Bronchial epithelial cell (primary cell): ENCODE results near the gene LEF1. TPM values are rescaled to one million over a fixed set of nuclear protein-coding genes. Genes with fewer than 3 reads are reported as not detected.

Experiments
- DNase-seq: peaks from one replicate; pipeline ENCODE4 v3.0.0-alpha.2; 2010; ENCODE audit warnings: low read depth
- FAIRE-seq: peaks from 2 replicates; lab custom pipeline; 2011; peaks lifted over from hg19 to GRCh38; lab: Jason Lieb, UNC
- H3K27me3 ChIP-seq: 2 replicates; pipeline ENCODE4 v1.5.1; 2011; ENCODE audit warnings: low read length; ENCODE audit not compliant: control insufficient read depth, insufficient read depth
- H3K36me3 ChIP-seq: 2 replicates; pipeline ENCODE4 v1.5.1; 2011; ENCODE audit warnings: low read length; ENCODE audit not compliant: control insufficient read depth, insufficient read depth
- H3K4me3 ChIP-seq: 2 replicates; pipeline ENCODE4 v1.5.1; 2011; ENCODE audit warnings: mild to moderate bottlenecking, low read depth, low read length, control low read depth
- total RNA-seq: library from RNA; depleted of rRNA; stranded (reverse); fragments of >200 nt; gene quantifications from 2 replicates; pipeline ENCODE4 v1.2.1, GENCODE V29; 2014
- TF ChIP-seq, protein P1 (sequence below): IDR thresholded peaks from 2 replicates; pipeline ENCODE4 v1.5.1; 2011; ENCODE audit warnings: mild to moderate bottlenecking, moderate library complexity, low read length, control low read depth, inconsistent platforms; ENCODE audit not compliant: insufficient read depth, severe bottlenecking

LEF1 gene
- total RNA-seq, 1 donor from 2014 or later: not detected

DNA sequence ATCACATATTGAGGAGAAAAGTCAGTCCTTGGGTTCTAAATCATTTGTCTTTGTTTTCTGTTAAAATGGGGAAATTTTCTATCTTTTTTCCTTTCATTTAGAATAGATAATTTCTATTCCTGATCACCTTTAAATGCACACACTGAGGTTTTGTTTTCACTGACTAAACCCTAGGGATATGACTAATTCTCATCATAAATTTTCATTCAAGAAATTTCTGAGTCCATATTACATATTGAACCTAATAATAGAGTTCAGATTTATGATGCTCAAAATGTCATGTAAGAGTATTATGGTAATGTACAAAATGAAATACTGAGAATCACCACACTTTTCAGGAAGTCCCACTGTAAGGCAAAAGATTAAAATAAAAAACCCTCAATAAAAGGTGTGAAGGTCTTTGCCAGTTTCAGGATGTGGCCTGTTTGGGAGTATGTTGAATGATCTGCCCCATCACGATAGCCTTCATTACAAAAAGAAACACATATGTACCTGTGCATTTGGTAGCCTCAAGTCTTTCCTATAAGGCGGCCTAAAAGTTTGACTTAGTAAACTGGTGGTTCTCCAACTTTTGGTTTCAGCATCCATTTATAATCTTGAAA, 49.4 kb downstream of the LEF1 start:
- no peak overlapping the region for H3K4me3 ChIP-seq
- H3K36me3 ChIP-seq: no peaks in the 10 kb centered on the region
- FAIRE-seq (no peak), DNase-seq (no peak)
- no peaks in the 10 kb centered on the region for H3K27me3 ChIP-seq
- TF ChIP-seq, protein P1, sequence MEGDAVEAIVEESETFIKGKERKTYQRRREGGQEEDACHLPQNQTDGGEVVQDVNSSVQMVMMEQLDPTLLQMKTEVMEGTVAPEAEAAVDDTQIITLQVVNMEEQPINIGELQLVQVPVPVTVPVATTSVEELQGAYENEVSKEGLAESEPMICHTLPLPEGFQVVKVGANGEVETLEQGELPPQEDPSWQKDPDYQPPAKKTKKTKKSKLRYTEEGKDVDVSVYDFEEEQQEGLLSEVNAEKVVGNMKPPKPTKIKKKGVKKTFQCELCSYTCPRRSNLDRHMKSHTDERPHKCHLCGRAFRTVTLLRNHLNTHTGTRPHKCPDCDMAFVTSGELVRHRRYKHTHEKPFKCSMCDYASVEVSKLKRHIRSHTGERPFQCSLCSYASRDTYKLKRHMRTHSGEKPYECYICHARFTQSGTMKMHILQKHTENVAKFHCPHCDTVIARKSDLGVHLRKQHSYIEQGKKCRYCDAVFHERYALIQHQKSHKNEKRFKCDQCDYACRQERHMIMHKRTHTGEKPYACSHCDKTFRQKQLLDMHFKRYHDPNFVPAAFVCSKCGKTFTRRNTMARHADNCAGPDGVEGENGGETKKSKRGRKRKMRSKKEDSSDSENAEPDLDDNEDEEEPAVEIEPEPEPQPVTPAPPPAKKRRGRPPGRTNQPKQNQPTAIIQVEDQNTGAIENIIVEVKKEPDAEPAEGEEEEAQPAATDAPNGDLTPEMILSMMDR: no peak

DNA sequence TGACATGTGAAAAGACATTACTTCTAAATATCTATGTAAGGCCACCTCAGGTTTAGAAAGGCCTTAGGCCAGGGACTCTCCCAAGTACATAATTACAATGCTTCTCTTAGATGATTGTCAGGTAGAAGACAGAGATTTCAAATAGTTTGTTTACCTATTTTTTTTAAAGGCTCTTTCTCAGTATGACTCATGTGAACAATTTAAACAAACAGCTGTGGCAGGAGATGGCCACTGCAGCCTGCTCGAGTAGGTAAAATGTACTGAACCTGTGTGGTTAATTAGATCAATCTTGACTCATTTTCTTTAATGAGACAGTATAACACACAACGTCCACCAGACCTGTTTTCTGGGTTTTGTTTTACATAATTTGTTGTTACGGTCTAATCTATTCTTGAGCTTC, 50.2 kb downstream of the LEF1 start:
- Histone ChIP-seq H3K27me3 (no peaks in the 10 kb centered on the region), H3K36me3 (no peaks in the 10 kb centered on the region), H3K4me3 (no peak overlapping the region)
- FAIRE-seq (no peak), DNase-seq (peak; percentile 75)
- TF ChIP-seq, protein P1: no peak

DNA sequence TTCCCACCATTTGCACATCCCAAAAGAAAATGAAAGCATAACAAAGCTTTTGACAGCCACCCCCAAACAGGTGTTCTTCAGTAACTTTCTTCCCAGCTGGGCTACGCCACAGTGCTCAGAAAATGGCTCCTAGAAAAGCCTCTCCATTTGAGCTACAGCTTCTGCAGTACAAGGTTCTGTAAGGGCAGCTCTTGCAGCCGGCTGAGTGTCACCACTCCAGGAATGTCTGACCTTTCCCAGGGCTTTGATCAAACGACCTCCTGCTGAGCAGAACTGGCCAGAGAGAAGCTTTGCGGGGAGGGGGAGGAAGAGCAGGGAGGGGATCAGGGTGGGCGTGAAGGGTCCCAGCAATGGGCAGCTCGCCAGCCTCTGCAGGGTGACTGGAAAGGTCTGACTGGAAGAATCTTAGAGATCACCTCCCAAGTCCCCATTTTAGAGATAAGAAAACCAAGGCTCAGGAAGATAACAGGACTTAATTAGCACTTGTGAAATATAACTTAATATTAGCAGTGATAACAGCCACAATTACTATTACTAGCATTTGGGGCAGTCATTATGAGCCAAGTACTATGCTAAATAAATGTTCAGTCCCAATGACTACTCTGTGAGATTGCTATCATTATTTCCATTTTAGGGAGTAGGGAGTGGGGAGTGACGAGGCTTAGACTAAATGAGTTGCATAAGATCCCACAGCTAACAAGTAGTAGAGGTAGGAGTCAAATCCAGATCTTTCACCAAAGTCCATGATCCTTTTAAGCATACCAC, 51.1 kb downstream of the LEF1 start:
- Histone ChIP-seq H3K4me3 (no peak overlapping the region), H3K27me3 (no peaks in the 10 kb centered on the region), H3K36me3 (no peaks in the 10 kb centered on the region)
- no peak for DNase-seq
- no peak for FAIRE-seq
- TF ChIP-seq, protein P1: no peak

DNA sequence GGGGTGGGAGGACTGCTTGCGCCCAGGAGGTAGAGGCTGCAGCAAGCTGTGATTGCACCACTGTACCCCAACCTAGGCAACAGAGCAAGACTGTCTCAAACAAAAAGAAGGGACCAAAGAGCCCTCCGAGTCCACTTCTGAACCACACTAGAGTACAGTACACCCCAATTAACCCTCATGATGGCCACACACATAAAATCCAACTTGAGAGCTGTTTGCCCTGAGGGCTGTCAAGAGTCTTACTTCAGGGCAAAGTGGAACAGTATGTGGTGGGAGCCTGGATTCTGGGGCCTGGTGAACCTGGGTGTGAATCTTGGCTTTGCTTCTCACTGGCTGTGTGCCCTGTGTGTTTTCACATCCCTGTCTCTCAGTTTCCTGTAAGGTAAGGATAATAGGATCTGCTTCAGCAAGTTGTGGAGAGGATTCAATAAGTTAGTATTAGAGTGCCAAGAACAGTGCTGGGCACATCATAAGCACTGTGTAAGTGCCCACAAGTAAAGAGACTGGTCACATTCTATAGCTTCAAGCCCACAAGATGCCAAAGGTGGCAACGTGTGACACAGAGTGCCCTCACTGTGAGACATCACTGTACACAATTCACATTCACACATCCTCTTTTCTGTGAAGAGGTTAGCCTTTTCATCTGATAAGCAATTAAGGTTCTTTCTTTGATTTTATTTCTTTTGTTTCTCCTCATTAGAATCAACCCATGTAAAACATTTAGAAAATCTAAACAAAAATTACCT, 52.1 kb downstream of the LEF1 start:
- no peaks in the 10 kb centered on the region for H3K36me3 ChIP-seq
- H3K4me3 ChIP-seq: no peak overlapping the region
- no peak for FAIRE-seq
- TF ChIP-seq, protein P1: no peak
- DNase-seq: no peak
- H3K27me3 ChIP-seq: no peaks in the 10 kb centered on the region

DNA sequence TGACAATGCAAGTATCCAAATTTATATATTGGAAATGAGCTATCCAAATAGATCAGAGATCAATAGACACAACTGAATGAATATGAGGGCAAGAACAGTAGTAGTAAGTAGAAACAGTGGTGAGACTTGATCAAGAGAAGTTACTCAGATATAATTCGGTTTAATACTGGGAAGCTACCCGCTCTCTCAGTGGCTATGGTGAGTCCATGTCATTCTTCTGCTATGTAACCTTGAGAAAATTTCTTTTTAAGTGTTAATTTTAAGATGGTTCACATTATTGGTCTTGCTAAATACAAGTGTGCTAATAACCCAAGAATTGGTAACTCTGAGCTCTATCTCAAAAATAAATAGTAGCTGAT, 53.6 kb downstream of the LEF1 start:
- FAIRE-seq (no peak), DNase-seq (no peak)
- no peak overlapping the region for H3K4me3 ChIP-seq

More for the DNA sequence above, 53.6 kb downstream of the LEF1 start:
- no peaks in the 10 kb centered on the region for H3K27me3 ChIP-seq
- TF ChIP-seq, protein P1: no peak
- H3K36me3 ChIP-seq: no peaks in the 10 kb centered on the region
